ENCODE data around the gene MBLAC2.

Gene MBLAC2

GRCh38 chr5:90488791-90489190 is 14.2 kb upstream of the MBLAC2 start:
- no peak overlapping the region for H3K4me3 ChIP-seq
- peaks cover 2% of the 10 kb centered on the region for H3K9me3 ChIP-seq
- no peak overlapping the region for H3K4me2 ChIP-seq
- no peaks in the 10 kb centered on the region for H4K20me1 ChIP-seq
- H3K36me3 ChIP-seq, result peaks cover 13% of the 10 kb centered on the region; the same call in 1 of the 2 replicates
- H3K4me1 ChIP-seq, result no peaks in the 10 kb centered on the region
- no peak for TF ChIP-seq Cebpa-rat (IDR thresholded peaks at IDR 0.05)
- no peak overlapping the region for H3K27ac ChIP-seq
- no peaks in the 10 kb centered on the region for H3K27me3 ChIP-seq
- no peak overlapping the region for H3K9ac ChIP-seq

- no peak overlapping the region for H3K4me3 ChIP-seq
- H3K9ac ChIP-seq, result no peak overlapping the region
- H3K4me1 ChIP-seq, result no peaks in the 10 kb centered on the region
- no peak overlapping the region for H3K4me2 ChIP-seq
- H3K27ac ChIP-seq, result no peak overlapping the region
- H4K20me1 ChIP-seq, result no peaks in the 10 kb centered on the region
- H3K9me3 ChIP-seq, result no peaks in the 10 kb centered on the region
- H3K36me3 ChIP-seq, result 0 out of 2 replicates have a peak, but pooled peaks cover 6% of the 10 kb centered on the region
- no peaks in the 10 kb centered on the region for H3K27me3 ChIP-seq
- TF ChIP-seq Cebpa-rat (IDR thresholded peaks at IDR 0.05), result no peak
Measured at GRCh38 chr5:90484540-90484939, 10.0 kb upstream of the MBLAC2 start.

GRCh38 chr5:90483206-90483605 is 8.6 kb upstream of the MBLAC2 start:
- Histone ChIP-seq H3K4me1 (no peaks in the 10 kb centered on the region), H3K36me3 (peaks cover 6% of the 10 kb centered on the region; the same call in 1 of the 2 replicates), H4K20me1 (no peaks in the 10 kb centered on the region), H3K9ac (no peak overlapping the region), H3K27me3 (no peaks in the 10 kb centered on the region), H3K9me3 (no peaks in the 10 kb centered on the region), H3K4me3 (no peak overlapping the region), H3K4me2 (no peak overlapping the region), H3K27ac (no peak overlapping the region)
- no peak for TF ChIP-seq Cebpa-rat (IDR thresholded peaks at IDR 0.05)

- H3K9me3 ChIP-seq, result no peaks in the 10 kb centered on the region
- H3K4me1 ChIP-seq, result peaks cover 12% of the 10 kb centered on the region
- TF ChIP-seq Cebpa-rat (IDR thresholded peaks at IDR 0.05), result no peak
- no peak overlapping the region for H3K27ac ChIP-seq
- no peak overlapping the region for H3K4me3 ChIP-seq
- H3K9ac ChIP-seq, result no peak overlapping the region
- H3K27me3 ChIP-seq, result no peaks in the 10 kb centered on the region
- no peaks in the 10 kb centered on the region for H4K20me1 ChIP-seq
- no peaks in the 10 kb centered on the region; the same call in 1 of the 2 replicates for H3K36me3 ChIP-seq
- no peak overlapping the region for H3K4me2 ChIP-seq
Measured at GRCh38 chr5:90480699-90481098, 6.1 kb upstream of the MBLAC2 start.

- H3K36me3 ChIP-seq, result no peaks in the 10 kb centered on the region; the same call in 1 of the 2 replicates
- TF ChIP-seq Cebpa-rat (IDR thresholded peaks at IDR 0.05), result no peak
- no peaks in the 10 kb centered on the region for H4K20me1 ChIP-seq
- no peaks in the 10 kb centered on the region for H3K9me3 ChIP-seq
- H3K4me2 ChIP-seq, result no peak overlapping the region
- no peak overlapping the region for H3K27ac ChIP-seq
- peaks cover 20% of the 10 kb centered on the region for H3K4me1 ChIP-seq
- H3K27me3 ChIP-seq, result no peaks in the 10 kb centered on the region
- no peak overlapping the region for H3K9ac ChIP-seq
- no peak overlapping the region for H3K4me3 ChIP-seq
Measured at GRCh38 chr5:90479611-90480385, 5.2 kb upstream of the MBLAC2 start.

- H3K4me2 ChIP-seq, result no peak overlapping the region
- H3K36me3 ChIP-seq, result no peaks in the 10 kb centered on the region; the same call in 1 of the 2 replicates
- H3K4me1 ChIP-seq, result peaks cover 26% of the 10 kb centered on the region
- no peak overlapping the region for H3K27ac ChIP-seq
- no peaks in the 10 kb centered on the region for H4K20me1 ChIP-seq
- no peak for TF ChIP-seq Cebpa-rat (IDR thresholded peaks at IDR 0.05)
- H3K27me3 ChIP-seq, result no peaks in the 10 kb centered on the region
- no peak overlapping the region for H3K4me3 ChIP-seq
- no peaks in the 10 kb centered on the region for H3K9me3 ChIP-seq
- H3K9ac ChIP-seq, result no peak overlapping the region
Measured at GRCh38 chr5:90477621-90478215, 3.1 kb upstream of the MBLAC2 start.

- Histone ChIP-seq H3K36me3 (no peaks in the 10 kb centered on the region; the same call in 1 of the 2 replicates), H3K4me3 (no peak overlapping the region), H3K4me1 (peaks cover 30% of the 10 kb centered on the region), H3K9me3 (no peaks in the 10 kb centered on the region), H3K9ac (no peak overlapping the region), H3K27ac (no peak overlapping the region), H3K4me2 (no peak overlapping the region), H3K27me3 (no peaks in the 10 kb centered on the region), H4K20me1 (no peaks in the 10 kb centered on the region)
- no peak for TF ChIP-seq Cebpa-rat (IDR thresholded peaks at IDR 0.05)
Measured at GRCh38 chr5:90477073-90477472, 2.5 kb upstream of the MBLAC2 start.

GRCh38 chr5:90476391-90476790 is 1.8 kb upstream of the MBLAC2 start:
- no peak for TF ChIP-seq Cebpa-rat (IDR thresholded peaks at IDR 0.05)
- H4K20me1 ChIP-seq, result no peaks in the 10 kb centered on the region
- H3K9me3 ChIP-seq, result no peaks in the 10 kb centered on the region
- H3K36me3 ChIP-seq, result peaks cover 3% of the 10 kb centered on the region; the same call in 1 of the 2 replicates
- H3K4me1 ChIP-seq, result peaks cover 35% of the 10 kb centered on the region
- no peaks in the 10 kb centered on the region for H3K27me3 ChIP-seq
- H3K4me3 ChIP-seq, result no peak overlapping the region
- H3K4me2 ChIP-seq, result peak overlapping the region; percentile 4; the same call in 1 of the 2 replicates
- H3K27ac ChIP-seq, result no peak overlapping the region
- no peak overlapping the region for H3K9ac ChIP-seq

- H3K4me3 ChIP-seq, result peak overlapping the region; percentile 90
- peaks cover 8% of the 10 kb centered on the region for H3K36me3 ChIP-seq
- H3K9me3 ChIP-seq, result no peaks in the 10 kb centered on the region
- H3K4me1 ChIP-seq, result peaks cover 35% of the 10 kb centered on the region
- no peaks in the 10 kb centered on the region for H4K20me1 ChIP-seq
- peak overlapping the region; percentile 89; the same call in 1 of the 2 replicates for H3K9ac ChIP-seq
- no peak overlapping the region for H3K27ac ChIP-seq
- no peak for TF ChIP-seq Cebpa-rat (IDR thresholded peaks at IDR 0.05)
- H3K27me3 ChIP-seq, result no peaks in the 10 kb centered on the region
- peak overlapping the region; percentile 83 for H3K4me2 ChIP-seq
Measured at GRCh38 chr5:90475436-90475980, 937 bp upstream of the MBLAC2 start.
